DND-41 (cell line): ENCODE data around the gene MYOF.

ENCODE experiments used
- CTCF ChIP-seq: IDR thresholded peaks from 2 replicates; pipeline ENCODE4 v1.5.1; 2012; ENCODE audit warnings: borderline replicate concordance, low read length, moderate library complexity, mild to moderate bottlenecking; ENCODE audit not compliant: poor library complexity, severe bottlenecking; ENCODE audit errors: extremely low read depth
- EZH2 ChIP-seq: IDR thresholded peaks from 3 replicates; pipeline ENCODE4 v1.6.1; 2012; ENCODE audit warnings: borderline replicate concordance, low read depth, mild to moderate bottlenecking, moderate library complexity, low read length, inconsistent platforms; ENCODE audit not compliant: severe bottlenecking

- no peak for TF ChIP-seq CTCF
- TF ChIP-seq EZH2: no peak
Observed at GRCh38 chr10:93334181-93334580, 148.0 kb downstream of the MYOF start.
